Activated CD4-positive, alpha-beta T cell treated with anti-CD3 and anti-CD28 coated beads, Interleukin-2, amount 50 U/mL, for 24 hours (primary cell): ENCODE data around the gene TMPRSS9.

ENCODE experiments used
- DNase-seq, 2 donors: peaks; one replicate each; pipeline ENCODE4 v3.0.0-alpha.2; 2020; ENCODE audit warnings: low read depth in 1 of 2, low spot score in 1 of 2

TMPRSS9 gene

DNA sequence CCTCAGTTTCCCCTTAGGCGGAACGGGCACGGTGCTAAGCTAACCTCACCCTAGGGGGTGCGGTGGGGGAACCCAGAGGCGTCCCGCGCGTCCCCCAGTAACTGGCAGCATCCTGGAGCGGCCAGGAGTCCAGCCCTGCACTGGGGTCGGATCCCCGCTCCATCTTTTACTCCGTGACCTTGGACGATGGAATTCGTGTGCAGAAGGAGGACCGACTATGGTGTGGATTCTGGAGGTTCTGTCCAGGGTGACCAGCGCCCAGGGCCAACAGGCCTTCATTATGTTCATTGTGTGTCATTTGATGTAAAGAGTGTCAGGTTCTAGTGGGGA lies 31.0 kb upstream of the TMPRSS9 start:
- DNase-seq, result no peak

DNA sequence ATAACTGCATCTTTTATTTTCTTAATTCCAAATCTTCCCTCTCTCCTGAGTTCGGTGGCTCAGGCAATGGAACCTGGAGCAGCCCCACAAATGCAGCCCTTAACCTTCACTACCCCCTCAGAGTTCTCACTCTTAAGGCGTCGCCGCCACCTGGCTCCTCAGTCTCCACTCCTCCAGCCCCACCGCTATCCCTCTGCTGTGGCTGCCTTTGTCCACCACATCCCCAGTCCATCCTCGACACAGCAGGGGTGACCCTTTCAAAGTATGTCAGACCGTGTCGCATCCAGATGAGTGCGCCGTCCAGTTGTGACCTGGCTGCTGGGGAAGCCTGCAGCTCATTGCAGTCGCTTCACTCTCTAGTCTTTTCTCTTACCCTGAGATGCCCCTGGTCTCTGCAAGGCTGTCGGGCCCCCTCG lies 30.6 kb upstream of the TMPRSS9 start:
- DNase-seq, result no peak

DNA sequence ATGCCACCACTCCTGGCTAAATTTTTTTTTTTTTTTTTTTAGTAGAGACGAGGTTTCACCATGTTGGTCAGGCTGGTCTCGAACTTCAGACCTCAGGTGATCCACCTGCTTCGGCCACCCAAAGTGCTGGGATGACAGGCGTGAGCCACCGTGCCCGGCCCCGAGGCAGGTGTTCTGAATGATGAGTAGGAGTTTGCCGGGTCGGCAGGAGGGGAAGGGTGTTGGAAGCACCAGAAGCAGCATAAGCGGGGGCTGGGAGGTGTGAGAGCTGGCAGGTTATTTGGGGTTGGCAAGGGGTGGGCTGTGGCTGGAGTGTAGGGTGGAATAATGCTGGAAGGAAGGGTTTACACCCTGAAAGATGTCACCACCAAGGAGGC lies 29.8 kb upstream of the TMPRSS9 start:
- DNase-seq, result no peak

DNA sequence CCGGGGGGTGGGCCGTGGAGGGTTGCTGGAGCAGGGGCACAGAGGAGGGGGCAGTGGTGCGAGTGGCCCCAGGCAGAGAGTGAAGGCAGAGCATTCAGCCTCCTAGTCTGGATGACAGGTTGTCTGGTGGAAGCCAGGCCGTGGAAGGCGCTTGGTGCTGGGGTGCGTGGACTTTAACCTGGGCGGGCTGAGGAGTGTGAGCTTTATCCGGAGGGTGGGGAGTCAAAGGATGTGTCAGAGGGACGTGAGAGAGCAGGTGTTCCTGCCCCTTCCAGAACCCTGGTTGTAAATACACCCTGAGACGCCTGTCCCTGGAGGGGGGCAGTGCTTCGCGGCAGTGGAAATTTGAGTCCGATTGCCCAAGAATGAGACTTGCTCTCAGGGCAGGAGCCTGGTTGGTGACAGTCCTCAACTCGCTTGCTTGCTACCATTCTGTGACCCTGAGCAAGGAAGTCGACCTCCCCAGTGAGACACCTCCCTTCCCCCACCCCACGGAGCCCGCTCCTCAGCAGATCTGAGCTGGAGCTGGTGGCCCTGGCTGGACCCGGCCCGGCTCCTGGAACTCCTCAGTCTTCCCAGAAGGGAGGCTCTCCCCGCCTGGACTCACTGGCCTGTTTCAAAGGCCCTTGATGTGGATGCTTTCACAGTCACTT lies 29.3 kb upstream of the TMPRSS9 start:
- no peak for DNase-seq

DNA sequence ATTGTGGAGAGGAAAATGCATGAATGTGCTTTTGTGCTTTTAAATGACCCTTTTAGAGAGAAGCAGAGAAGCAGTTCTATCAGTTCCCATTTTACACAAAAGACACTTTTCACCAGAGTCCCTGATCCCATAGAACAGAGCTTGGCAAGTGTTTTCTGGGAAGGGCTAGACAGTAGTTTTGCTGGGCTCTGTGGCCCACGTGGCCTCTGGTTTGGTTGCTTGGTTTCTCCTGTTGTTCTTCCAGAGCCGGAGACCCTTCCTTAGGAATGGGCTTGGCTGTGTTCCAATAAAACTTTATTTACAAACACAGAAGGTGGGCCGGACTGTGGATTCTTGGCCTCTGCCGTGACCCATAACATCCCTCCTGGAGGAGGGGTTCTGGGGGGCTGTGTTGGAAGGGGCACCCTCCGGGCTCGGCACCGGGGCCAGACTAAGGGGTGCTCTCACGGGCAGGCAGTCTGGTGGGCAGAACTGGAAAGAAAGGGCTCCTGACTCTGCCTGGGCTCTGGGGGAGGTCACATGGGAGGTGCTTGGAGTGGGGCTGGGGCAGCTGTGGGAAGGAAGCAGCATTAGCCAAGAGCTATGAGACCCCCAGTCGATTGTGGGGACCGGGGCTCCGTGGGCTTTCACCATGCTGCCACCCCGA lies 28.3 kb upstream of the TMPRSS9 start:
- DNase-seq, result no peak

DNA sequence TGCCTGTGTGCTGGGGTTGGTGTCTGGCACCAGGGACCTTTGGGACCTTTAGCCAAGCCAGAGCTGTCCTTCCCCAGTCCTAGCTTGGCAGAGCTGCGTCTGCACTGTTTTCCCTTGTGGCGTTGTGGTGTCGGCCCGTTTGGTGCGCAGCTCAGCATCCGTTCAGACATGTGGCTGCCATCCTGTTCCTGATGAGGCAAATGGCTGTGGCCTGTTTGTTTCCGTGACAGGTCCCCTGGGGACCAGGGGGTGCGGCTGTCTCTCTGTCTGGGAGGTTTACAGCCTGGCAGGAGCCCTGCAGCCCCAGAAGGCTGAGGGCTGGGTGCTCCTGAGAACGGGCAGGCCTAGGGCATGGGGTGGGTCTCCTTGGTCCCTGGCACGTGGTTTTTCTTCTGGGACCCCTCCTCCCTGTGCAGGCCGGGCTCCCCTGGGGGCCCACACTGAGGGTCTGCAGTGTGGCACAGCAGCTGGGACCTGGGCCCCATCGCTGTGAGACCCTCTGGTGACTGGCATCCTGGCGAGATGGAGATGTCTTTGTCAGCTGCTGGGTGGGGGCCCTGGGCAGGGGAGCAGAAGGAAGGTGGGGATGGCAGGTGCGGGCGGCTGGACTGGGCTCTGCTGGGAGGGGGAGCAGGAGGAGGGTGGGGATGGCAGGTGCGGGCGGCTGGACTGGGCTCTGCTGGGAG lies 27.6 kb upstream of the TMPRSS9 start:
- DNase-seq, result no peak

DNA sequence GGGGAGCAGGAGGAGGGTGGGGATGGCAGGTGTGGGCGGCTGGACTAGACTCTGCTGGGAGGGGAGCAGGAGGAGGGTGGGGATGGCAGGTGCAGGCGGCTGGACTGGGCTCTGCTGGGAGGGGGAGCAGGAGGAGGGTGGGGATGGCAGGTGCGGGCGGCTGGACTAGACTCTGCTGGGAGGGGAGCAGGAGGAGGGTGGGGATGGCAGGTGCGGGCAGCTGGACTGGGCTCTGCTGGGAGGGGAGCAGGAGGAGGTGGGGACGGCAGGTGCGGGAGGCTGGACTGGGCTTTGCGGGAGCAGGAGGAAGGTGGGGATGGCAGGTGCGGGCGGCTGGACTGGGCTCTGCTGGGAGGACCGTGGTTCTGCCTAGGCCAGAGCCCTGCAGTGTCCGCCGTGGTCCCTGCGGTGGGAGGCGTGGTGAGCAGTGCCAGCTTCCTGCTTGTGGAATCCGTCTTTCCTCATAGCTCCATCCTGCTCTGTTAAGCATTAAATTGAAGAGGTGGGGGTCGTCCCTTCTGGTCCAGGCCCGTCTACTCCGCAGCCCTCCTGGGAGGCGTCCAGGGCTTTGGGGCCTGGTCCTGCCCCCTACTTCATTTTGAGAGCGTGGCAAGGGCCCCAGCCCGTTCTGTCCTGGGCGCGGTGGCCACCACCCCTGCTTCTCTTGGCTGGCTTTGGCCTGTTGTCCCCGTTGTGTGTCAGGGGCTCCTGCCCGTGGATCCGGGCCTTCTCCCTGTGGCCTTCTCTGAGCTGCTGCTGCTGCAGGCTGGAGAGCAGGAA lies 26.8 kb upstream of the TMPRSS9 start:
- DNase-seq, result no peak

DNA sequence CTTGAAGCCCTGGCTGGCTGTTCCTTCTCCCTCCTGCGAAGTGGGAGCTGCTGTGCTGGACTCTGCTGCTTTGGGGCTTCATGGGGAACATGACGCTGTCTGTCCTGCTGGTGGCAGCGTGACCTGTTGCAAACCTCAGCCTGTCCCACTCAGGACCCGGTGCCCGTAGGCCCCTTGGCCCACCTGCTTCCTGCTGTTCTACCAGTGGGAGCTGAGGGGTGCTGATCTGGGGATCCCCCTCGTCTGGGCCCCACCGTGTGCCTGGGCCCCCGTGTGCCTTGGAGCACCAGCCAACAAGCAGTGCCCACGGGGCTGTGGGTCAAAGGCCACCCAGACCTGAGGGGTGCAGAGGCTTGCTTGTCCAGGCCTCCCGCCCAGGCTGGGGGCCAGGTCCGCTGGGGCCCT lies 26.3 kb upstream of the TMPRSS9 start:
- DNase-seq, result no peak

DNA sequence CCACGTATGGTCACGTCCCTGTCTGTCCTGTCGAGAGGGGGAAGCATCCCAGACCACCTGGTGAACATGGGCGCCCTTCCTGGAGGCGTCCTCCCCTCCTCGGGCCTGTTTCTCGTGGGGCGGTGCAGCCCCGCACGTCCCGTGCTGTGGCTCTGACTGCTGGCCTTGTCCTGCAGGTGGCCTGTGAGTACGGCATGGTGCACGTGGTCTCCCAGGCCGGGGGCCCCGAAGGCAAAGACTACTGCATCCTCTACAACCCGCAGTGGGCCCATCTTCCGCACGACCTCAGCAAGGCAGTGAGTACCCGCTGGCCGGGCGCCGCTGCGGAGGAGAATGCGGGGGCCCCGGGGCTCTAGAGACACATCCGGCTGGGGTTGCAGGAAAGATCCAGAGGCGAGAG lies 25.6 kb upstream of the TMPRSS9 start:
- DNase-seq, result no peak

DNA sequence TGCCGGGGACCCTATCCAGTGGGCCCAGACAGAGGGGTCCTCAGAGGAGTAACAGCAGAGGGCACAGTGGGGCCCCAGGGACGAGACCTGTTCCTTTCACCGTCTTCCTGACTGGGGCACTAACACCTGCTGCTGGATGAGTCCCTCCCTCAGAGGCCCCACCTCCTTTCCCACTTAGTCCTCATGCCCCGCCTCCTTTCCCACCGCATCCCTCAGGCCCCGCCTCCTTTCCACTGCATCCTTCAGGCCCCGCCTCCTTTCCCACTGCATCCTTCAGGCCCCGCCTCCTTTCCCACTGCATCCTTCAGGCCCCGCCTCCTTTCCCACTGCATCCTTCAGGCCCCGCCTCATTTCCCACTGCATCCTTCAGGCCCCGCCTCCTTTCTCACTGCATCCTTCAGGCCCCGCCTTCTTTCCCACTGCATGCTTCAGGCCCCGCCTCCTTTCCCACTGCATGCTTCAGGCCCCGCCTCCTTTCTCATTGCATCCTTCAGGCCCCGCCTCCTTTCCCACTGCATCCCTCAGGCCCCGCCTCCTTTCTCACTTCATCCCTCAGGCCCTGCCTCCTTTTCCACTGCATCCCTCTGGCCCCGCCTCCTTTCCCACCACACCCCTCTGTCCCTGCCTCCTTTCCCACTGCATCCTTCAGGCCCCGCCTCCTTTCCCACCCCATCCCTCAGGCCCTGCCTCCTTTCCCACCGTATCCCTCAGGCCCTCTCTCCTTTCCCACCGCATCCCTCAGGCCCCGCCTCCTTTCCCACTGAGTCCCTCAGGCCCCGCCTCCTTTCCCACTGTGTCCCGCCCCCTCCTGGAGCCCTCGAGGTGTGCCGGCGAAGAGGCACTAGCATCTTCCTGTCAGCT lies 24.8 kb upstream of the TMPRSS9 start:
- no peak for DNase-seq

DNA sequence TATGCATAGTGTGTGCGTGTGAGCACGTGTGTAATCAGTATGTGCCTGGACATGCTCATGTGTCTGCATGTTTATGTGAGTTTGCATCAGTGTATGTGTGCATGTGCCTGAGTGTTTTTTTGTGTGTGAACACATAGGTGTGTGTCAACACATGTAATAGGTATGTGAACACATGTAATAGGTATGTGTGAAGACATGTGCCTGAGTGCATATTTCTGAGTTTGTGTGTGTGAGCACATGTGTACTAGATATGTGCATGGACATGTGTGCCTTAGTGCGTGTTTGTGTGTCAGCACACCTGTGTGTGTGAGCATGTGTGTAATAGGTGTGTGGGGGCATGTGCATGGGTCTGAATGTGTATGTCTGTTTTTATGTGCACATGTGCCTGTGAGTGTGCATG lies 24.2 kb upstream of the TMPRSS9 start:
- no peak for DNase-seq

DNA sequence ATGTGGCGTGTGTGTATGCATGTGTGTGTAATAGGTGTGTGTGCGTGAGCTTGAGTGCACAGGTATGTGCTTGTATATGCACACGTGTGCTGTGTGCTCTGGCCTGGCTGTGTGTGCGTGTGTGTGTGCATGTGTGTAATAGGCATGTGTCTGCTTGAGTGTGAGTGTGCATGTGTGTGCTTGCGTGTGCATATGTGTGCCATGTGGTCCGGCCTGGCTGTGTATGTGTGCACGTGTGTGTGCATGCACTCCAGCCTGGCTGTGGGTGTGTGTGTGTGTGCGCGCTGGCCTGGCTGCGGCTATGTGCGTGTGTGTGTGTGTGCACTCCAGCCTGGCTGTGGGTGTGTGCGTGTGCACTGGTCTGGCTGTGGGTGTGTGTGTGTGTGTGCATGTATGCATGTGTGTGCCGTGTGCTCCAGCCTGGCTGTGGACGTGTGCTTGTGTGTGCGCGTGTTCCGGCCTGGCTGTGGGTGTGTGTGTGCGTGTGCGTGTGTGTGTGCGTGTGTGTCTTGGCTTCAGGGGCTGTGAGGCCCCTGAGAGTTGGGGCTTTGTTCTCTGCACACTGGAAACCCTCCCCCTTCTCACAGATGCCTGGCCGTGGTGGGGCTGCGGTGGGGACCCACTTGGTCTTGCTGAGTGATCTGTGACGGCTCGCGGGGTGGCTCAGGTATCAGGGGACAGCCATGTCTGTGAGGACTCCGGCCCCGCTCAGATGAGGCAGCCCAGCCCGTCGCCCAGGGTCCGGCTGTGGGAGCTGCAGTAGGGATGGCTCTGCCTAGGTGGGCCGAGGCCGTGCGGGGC lies 23.3 kb upstream of the TMPRSS9 start:
- DNase-seq, result no peak

DNA sequence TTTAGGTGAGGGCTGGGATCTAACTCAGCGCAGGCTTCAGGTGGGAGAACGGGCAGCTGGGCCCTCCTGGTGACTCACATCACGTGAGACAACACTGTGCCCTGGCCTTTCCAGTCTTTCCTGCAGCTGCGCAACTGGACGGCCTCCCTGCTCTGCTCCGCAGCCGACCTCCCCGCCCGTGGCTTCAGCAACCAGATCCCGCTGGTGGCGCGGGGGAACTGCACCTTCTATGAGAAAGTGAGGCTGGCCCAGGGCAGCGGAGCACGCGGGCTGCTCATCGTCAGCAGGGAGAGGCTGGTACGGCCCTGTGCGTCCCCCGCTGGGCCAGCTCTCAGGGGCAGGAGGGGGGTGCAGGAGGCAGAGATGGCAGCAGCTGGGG lies 22.7 kb upstream of the TMPRSS9 start:
- no peak for DNase-seq

DNA sequence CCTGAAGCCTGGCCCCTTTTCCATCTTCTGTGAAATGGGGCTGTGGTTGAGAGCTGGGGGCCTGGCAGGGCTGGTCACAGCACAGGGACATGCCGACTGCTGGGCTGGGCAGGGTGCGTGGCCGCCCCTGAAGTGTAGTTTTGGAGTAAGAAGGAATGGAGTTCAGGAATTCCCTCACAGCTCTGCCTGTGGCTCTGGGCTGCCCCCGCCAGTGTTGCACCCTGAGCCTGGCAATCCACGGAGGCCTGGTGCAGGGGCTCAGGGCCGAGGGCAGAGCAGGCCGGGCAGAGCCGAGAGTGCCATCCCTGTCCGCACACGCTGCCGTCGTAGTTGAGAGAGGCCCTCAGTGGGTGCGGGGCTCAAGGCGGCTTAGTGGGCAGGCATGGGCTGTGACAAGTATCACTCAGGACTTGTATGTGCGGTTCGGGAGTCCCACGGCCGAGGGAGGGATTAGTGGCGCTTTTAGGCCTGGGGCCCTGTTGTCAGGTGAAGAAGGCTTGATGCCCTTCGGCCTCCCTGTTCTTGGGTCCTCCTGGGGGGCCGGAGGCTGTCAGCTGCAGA lies 21.9 kb upstream of the TMPRSS9 start:
- DNase-seq, result no peak

DNA sequence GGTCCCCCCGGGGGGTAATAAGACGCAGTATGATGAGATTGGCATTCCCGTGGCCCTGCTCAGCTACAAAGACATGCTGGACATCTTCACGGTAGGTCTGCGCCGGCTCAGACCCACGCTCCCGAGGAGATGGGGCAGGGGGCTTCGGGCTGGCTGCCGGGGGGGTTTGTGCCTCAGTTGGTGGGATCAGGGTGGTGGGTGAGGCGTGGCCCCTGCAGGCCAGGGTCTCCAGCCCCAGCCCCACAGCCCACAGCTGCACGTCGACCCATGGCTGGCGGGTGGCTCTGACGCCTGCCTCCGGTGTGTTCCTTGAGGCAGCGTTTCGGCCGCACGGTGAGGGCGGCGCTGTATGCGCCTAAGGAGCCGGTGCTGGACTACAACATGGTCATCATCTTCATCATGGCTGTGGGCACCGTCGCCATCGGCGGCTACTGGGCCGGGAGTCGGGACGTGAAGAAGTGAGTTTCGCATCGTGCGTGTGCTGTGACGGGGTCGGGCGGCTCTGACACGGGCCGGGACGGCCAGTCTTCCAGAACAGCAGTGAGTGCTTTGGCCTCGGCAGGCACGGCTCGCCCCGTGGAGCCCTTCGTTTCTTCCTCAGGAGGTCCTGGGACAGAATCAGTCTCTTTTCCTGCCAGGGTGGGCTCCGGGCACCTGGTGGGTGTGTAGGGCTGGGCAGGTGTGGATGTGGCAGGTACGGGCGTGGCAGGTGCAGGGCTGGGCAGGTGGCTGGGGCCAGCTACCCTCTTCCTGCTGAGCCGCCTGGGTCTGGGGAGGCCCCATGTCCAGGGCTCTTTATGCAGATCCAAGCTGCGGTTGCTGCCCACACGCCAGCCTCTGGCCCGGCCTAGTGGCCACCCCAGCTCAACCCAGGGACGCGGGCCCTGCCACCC lies 21.1 kb upstream of the TMPRSS9 start:
- DNase-seq, result no peak

DNA sequence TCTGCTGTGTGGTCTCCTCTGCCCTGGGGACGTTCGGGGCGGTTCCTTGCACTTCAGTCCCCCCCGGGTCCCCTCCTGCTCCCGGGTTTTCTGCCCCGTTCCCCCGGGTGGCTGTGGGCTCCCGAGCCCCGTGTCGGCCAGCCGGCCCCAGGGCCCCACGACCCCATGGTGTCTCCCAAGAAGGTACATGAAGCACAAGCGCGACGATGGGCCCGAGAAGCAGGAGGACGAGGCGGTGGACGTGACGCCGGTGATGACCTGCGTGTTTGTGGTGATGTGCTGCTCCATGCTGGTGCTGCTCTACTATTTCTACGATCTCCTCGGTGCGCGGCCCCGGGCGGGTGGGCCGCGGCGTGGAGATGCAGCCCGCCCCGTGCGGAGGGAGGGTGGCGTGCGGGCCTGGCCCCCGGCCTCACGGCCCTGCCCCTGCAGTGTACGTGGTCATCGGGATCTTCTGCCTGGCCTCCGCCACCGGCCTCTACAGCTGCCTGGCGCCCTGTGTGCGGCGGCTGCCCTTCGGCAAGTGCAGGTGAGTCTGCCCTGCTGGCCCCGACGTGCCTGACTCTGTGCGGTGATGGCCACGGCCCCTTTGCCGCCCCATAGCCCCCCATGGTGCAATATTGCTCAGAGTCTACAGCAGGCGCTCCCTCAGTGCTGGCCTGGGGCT lies 20.3 kb upstream of the TMPRSS9 start:
- no peak for DNase-seq

DNA sequence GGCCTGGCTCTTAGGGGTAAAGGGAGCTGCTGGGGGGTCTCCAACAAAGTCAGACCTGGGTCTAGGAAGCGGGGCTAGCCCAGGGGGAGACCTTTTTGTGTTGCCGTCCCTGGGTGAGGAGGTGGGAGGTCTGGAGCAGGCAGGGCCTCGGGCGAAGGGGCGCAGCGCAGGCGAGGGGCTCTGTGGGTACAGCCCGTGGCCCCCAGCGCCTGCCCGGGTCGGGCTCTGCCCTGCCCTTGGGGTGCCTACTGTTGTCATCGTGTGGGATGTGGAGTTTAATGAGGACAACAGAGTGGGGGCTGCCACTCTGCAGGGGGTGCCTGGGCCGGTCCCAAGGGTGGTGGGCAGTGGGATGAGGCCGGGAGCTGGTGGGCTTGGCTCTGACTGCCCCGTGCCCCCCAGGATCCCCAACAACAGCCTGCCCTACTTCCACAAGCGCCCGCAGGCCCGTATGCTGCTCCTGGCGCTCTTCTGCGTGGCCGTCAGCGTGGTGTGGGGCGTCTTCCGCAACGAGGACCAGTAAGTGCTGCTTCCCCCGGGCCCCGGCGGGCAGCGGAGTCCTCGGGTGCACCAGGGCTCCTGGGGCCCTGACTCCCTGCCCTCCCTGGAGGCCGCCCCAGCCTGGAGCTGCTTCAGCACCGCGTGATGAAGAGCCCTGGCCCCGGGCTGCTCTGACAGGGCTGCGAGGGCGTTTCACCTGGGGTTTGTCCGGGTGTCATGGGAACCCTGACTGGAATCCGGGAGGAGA lies 19.4 kb upstream of the TMPRSS9 start:
- DNase-seq, result no peak

DNA sequence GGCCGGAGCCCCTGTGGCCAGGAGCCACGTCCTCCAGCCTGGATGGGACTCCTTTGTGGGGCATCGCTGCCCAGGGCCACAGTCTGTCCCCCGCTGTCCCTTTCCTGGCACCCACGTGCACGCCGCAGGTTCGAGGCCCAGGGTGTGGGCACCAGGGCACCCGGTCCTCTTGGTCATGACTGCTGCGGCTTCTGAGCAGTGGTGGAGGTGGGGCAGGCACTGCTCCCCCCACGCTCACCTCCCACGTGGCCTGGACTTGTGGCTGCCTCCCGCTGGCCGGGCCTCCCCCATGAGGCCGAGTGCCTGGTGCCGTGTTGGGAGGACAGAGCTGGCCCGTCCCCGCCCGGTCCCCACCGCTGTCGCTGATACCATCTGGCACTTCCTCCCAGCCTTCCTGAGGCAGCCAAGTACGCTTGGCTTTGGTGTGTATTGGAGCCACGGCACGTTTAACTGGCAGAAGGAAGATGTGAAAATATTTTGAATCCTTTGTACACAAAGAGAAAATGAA lies 18.8 kb upstream of the TMPRSS9 start:
- no peak for DNase-seq
